GM21526 (cell line): ENCODE results near the gene WDR93.
"Not testable (repeated sequence)": the region's sequence is repeated elsewhere in the genome, so short reads cannot be mapped to it uniquely, and the experiment has no call there.

Experiments used
- ATAC-seq: cut with Tn5 transposase; IDR thresholded peaks from one replicate; pipeline ENCODE4 v1.9.1; 2021; ENCODE audit warnings: moderate library complexity; ENCODE audit not compliant: unreplicated experiment, low FRiP score

Gene WDR93

GRCh38 chr15:89680282-89680873 is 10.2 kb upstream of the WDR93 start:
- no peak for ATAC-seq

GRCh38 chr15:89681146-89681545 is 9.5 kb upstream of the WDR93 start:
- no peak for ATAC-seq

- no peak for ATAC-seq
Measured at GRCh38 chr15:89685995-89686394, 4.6 kb upstream of the WDR93 start.

- no peak for ATAC-seq
Measured at GRCh38 chr15:89686522-89686921, 4.1 kb upstream of the WDR93 start.

- not testable (repeated sequence) for ATAC-seq
Measured at GRCh38 chr15:89689930-89690275, 708 bp upstream of the WDR93 start.

- ATAC-seq: no peak
Measured at GRCh38 chr15:89693091-89693490, 2.5 kb downstream of the WDR93 start.

GRCh38 chr15:89693696-89694095 is 3.1 kb downstream of the WDR93 start:
- ATAC-seq: no peak

GRCh38 chr15:89695198-89695597 is 4.6 kb downstream of the WDR93 start:
- no peak for ATAC-seq

GRCh38 chr15:89704411-89704810 is 13.8 kb downstream of the WDR93 start:
- ATAC-seq: no peak

- ATAC-seq: no peak
Measured at GRCh38 chr15:89707577-89707976, 17.0 kb downstream of the WDR93 start.

GRCh38 chr15:89714775-89715174 is 24.2 kb downstream of the WDR93 start:
- no peak for ATAC-seq

- no peak for ATAC-seq
Measured at GRCh38 chr15:89723031-89723430, 32.4 kb downstream of the WDR93 start.

GRCh38 chr15:89724621-89725020 is 34.0 kb downstream of the WDR93 start:
- no peak for ATAC-seq

GRCh38 chr15:89725064-89725463 is 34.5 kb downstream of the WDR93 start:
- ATAC-seq: no peak

GRCh38 chr15:89728254-89728653 is 37.6 kb downstream of the WDR93 start:
- ATAC-seq: no peak

GRCh38 chr15:89731275-89731674 is 40.7 kb downstream of the WDR93 start:
- no peak for ATAC-seq

- no peak for ATAC-seq
Measured at GRCh38 chr15:89732451-89733172, 42.0 kb downstream of the WDR93 start.

- ATAC-seq: no peak
Measured at GRCh38 chr15:89735773-89736172, 45.2 kb downstream of the WDR93 start.

GRCh38 chr15:89740137-89740536 is 49.5 kb downstream of the WDR93 start:
- no peak for ATAC-seq

GRCh38 chr15:89743011-89743410 is 52.4 kb downstream of the WDR93 start:
- ATAC-seq: no peak

GRCh38 chr15:89743594-89743993 is 53.0 kb downstream of the WDR93 start:
- ATAC-seq: no peak

- no peak for ATAC-seq
Measured at GRCh38 chr15:89745131-89745530, 54.5 kb downstream of the WDR93 start.
